Muscle layer of colon (tissue), 2 donors: ENCODE data around the gene SKOR1.
A peak's percentile ranks its signal among the peaks of the same experiment; 100 is the strongest.

ENCODE experiments used
- H3K27ac ChIP-seq: one replicate; pipeline ENCODE4 v1.7.0; 2013; ENCODE audit warnings: low read depth, mild to moderate bottlenecking, low read length, moderate library complexity
- H3K27me3 ChIP-seq, 2 donors: one replicate each; pipeline ENCODE4 v1.7.0; 2013; ENCODE audit warnings: low read length in 2 of 2, mild to moderate bottlenecking in 2 of 2; ENCODE audit not compliant: insufficient read depth in 2 of 2, control insufficient read depth in 1 of 2
- H3K36me3 ChIP-seq: one replicate; pipeline ENCODE4 v1.7.0; 2013; ENCODE audit warnings: mild to moderate bottlenecking, low read length; ENCODE audit not compliant: insufficient read depth
- H3K4me1 ChIP-seq: one replicate; pipeline ENCODE4 v1.7.0; 2013; ENCODE audit warnings: mild to moderate bottlenecking, low read length; ENCODE audit not compliant: insufficient read depth
- H3K4me3 ChIP-seq, 2 donors: one replicate each; pipeline ENCODE4 v1.7.0; 2013; ENCODE audit warnings: low read length in 2 of 2, low read depth in 1 of 2, mild to moderate bottlenecking in 1 of 2, moderate library complexity in 1 of 2
- H3K9ac ChIP-seq: one replicate; pipeline ENCODE4 v1.7.0; 2013; ENCODE audit warnings: low read length
- H3K9me3 ChIP-seq: one replicate; pipeline ENCODE4 v1.7.0; 2013; ENCODE audit warnings: mild to moderate bottlenecking, low read length
- donor health status: abdominal sarcoma.
- donor health status: Adenocarcinoma of cecum.

SKOR1 gene

DNA sequence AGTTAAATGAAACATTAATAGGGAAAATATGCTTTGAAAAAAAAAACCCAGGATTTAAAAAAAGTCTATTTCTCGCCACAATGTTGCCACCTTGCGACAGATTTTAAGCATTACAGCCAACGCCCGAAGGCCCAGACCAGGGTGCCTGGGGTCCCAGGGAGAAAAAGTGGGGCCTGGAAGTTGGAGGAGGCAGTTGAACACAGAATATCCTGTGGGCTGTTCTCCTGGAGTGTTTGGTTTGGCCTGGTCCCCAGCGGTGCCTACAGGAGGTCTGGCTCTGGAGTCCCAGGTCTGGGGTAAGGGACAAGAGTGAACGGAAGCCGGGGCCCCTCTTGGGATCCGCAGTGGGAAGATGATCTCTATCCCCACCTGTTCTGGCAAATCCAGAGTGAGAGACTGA, 11.2 kb downstream of the SKOR1 start:
- no peak overlapping the region for H3K4me3 ChIP-seq
- no peaks in the 10 kb centered on the region for H3K9me3 ChIP-seq
- H3K4me1 ChIP-seq, result peaks cover 44% of the 10 kb centered on the region
- no peak overlapping the region for H3K27ac ChIP-seq
- no peak overlapping the region for H3K9ac ChIP-seq
- H3K27me3 ChIP-seq, result peaks cover 37 to 47% of the 10 kb centered on the region in 2 donors
- no peaks in the 10 kb centered on the region for H3K36me3 ChIP-seq

DNA sequence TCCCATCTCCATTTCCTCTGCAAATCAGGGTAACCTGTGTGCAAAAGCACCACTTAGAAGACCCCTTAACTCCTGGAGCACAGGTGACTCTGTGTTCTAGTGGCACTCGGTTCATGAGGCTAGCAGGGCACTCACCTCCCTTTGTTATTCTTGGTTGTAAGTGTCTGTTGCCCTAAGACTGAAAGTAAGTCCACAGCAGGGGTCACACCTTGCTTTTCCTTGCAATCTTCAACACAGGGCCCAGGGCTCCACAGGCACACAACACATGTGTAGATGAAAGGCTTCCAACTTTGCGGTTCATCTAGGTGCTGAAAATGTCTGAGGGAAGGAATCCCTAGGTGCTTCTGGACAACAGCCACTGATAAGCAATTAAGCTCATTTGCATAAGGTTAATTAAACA, 11.6 kb downstream of the SKOR1 start:
- Histone ChIP-seq H3K4me1 (peaks cover 47% of the 10 kb centered on the region), H3K9me3 (no peaks in the 10 kb centered on the region)

DNA sequence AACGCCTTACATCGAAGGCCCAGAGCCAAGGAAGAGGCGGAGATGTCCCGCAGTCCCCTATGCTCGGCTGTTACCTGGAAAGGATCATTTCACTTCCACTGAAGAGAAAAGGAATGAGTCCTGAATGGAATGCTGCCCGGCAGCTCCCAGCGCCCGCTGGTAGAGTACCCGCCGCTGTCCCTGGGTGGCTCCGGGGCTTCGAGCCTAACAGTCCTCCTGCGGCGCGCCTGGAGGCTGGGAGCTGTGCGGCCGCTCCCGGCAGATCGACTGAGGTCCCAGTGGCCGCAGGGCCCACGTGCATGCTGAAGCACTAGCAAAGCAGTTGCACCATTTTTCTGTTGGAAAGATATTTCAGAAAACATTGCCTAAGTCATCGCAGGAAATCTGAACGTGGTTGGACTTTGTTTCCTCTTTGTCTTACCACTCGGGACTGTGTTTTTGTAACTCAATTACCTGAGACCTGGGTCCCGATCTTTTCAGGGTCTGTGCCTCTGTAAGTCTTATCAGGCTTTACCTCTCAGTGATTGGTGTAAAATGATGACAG, 13.6 kb downstream of the SKOR1 start:
- Histone ChIP-seq H3K27ac (no peak overlapping the region), H3K9me3 (no peaks in the 10 kb centered on the region), H3K9ac (peak overlapping the region; percentile 93), H3K4me3 (peak overlapping the region; percentile 9 to 86), H3K27me3 (peaks cover 16 to 24% of the 10 kb centered on the region in 2 donors), H3K36me3 (no peaks in the 10 kb centered on the region), H3K4me1 (peaks cover 48% of the 10 kb centered on the region)

More for the DNA sequence above, 11.6 kb downstream of the SKOR1 start:
- no peaks in the 10 kb centered on the region for H3K36me3 ChIP-seq
- H3K9ac ChIP-seq, result no peak overlapping the region
- no peak overlapping the region for H3K27ac ChIP-seq
- no peak overlapping the region for H3K4me3 ChIP-seq
- peaks cover 35 to 43% of the 10 kb centered on the region in 2 donors for H3K27me3 ChIP-seq

DNA sequence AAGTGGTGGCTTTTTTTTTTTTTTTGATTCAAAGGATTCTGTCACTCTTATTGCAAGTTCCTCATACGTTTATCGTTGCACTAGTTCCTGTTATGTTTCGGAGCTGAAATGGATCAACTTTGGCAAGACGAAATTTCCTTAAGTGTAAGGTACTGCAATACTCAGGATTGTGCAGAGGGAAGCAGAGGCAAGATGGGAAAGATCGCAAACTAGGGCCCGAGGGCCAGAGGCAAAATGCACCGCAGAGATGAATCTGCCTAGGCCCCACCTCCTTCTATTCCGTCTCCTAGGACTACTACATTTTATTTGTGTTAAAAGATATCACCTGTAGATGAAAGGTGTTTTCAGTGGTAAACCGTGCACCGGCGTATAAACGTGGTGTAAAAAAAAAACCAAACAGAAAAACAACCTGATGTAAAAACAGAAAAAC, 14.2 kb downstream of the SKOR1 start:
- Histone ChIP-seq H3K4me1 (peaks cover 50% of the 10 kb centered on the region), H3K27ac (peak overlapping the region; percentile 95), H3K9ac (peak overlapping the region; percentile 93), H3K4me3 (peak overlapping the region; percentile 84 to 86), H3K9me3 (no peaks in the 10 kb centered on the region), H3K27me3 (peaks cover 13 to 18% of the 10 kb centered on the region in 2 donors), H3K36me3 (no peaks in the 10 kb centered on the region)

DNA sequence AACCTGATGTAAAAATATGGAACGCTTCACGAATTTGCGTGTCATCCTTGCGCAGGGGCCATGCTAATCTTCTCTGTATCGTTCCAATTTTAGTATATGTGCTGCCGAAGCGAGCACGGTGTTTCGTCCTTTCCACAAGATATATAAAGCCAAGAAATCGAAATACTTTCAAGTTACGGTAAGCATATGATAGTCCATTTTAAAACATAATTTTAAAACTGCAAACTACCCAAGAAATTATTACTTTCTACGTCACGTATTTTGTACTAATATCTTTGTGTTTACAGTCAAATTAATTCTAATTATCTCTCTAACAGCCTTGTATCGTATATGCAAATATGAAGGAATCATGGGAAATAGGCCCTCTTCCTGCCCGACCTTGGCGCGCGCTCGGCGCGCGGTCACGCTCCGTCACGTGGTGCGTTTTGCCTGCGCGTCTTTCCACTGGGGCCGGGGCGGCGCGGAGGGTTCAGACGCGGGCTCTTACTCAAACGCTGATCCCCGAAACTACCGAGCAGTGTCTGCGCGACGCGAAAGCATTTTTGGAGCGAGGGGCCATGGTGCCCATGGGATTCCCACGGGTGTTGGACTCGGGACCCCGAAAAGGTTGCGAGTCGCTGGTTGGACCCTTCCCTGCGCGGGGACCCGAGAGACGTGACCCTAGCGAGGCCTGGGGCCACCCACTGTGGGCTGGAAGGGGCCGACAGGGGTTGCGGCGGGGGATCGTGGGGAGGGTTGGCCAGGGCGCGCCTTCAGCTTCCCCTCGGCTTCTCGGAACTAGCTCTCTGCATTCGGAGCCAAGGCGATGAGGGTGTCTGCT, 14.8 kb downstream of the SKOR1 start, which contains the start of gene RNU6-1:
TSS of gene RNU6-1 (minus strand) at position 117 of the 820 bp plus-strand sequence.
- H3K36me3 ChIP-seq, result no peaks in the 10 kb centered on the region
- H3K9ac ChIP-seq, result peak within 1 kb of the TSS; percentile 93
- H3K4me3 ChIP-seq, result peak within 1 kb of the TSS; percentile 84 to 86
- peak within 1 kb of the TSS; percentile 95 for H3K27ac ChIP-seq
- H3K27me3 ChIP-seq, result peaks cover 11 to 12% of the 10 kb centered on the region in 2 donors
- peaks cover 50% of the 10 kb centered on the region for H3K4me1 ChIP-seq
- no peaks in the 10 kb centered on the region for H3K9me3 ChIP-seq

DNA sequence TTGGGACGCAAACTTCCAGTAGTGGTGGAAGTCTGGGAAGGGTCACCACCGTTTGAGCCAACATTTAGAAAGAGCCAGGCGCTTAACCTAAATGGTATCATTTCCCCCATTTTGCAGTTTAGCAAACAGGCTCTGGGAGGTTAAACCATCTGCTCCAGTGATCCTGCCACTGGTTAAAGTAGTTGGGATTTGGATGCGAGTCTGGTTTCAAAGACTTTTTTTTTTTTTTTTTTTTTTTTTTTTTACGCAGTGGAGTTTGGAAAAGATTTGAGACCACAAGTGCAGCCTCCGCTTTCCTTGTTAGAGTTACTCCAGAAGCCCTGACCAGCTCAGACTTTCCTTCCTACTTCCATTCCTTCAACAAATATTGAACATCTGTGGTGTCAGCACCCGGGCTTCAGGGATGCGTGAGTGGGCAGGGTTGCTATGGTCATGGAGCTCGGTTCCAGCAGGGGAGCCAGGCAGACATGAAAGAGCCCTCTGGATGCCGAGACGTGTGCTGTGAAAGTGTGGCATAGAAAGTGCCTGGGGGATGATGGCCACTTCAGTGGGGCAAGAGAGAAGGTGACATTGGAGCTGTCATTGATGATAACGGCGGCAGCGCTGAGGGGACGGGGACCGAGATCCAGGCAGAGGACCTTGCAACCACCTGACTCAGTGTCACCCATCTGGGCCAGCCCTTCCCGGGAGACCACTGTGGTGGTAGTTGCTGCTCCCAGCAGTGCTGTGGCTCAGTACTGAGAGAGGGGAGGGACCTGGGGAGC, 15.6 kb downstream of the SKOR1 start:
- peak overlapping the region; percentile 93 for H3K9ac ChIP-seq
- peaks cover 45% of the 10 kb centered on the region for H3K4me1 ChIP-seq
- H3K9me3 ChIP-seq, result no peaks in the 10 kb centered on the region
- H3K4me3 ChIP-seq, result peak overlapping the region; percentile 84 to 86
- peaks cover 3 to 4% of the 10 kb centered on the region in 2 donors for H3K27me3 ChIP-seq
- H3K36me3 ChIP-seq, result no peaks in the 10 kb centered on the region
- H3K27ac ChIP-seq, result peak overlapping the region; percentile 95

DNA sequence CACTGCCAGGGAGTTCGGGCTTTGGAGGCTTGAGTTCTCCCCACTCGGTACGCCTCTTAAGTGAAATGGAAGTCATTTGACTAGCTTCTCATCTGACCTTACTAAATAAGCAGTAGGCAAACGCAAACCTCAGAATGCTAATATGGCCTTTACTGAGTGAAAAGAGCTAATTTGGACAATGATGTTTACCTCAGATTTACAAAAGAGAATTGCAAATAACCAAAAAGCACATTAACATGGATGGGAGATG, 16.1 kb downstream of the SKOR1 start:
- Histone ChIP-seq H3K27ac (peak overlapping the region; percentile 95), H3K9me3 (no peaks in the 10 kb centered on the region), H3K4me3 (peak overlapping the region; percentile 84 to 86), H3K36me3 (no peaks in the 10 kb centered on the region), H3K4me1 (peaks cover 42% of the 10 kb centered on the region), H3K27me3 (no peaks in the 10 kb centered on the region), H3K9ac (no peak overlapping the region)

DNA sequence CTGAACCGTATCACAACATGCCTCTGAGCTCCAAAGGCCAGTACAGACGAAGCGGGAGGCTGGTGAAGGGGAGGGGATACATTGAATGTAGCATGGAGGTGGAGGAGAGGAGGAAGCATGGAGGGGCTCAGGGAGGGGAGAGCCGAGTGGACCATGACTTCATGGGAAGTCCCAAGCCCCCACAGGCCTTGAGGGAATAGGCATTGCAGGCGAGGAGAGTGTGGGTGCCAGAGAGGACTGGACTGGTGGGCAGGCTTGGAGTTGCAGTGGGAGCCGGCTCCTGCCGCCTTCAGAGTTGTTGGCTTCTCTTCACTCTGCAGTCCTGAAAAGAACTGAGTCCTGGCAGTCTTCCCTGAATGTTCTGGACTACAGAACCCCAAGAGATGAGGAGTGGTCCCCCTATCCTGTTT, 17.8 kb downstream of the SKOR1 start:
- Histone ChIP-seq H3K36me3 (no peaks in the 10 kb centered on the region), H3K4me1 (peaks cover 48% of the 10 kb centered on the region), H3K27me3 (no peaks in the 10 kb centered on the region), H3K4me3 (no peak overlapping the region), H3K9ac (no peak overlapping the region), H3K27ac (peak overlapping the region; percentile 30), H3K9me3 (no peaks in the 10 kb centered on the region)

DNA sequence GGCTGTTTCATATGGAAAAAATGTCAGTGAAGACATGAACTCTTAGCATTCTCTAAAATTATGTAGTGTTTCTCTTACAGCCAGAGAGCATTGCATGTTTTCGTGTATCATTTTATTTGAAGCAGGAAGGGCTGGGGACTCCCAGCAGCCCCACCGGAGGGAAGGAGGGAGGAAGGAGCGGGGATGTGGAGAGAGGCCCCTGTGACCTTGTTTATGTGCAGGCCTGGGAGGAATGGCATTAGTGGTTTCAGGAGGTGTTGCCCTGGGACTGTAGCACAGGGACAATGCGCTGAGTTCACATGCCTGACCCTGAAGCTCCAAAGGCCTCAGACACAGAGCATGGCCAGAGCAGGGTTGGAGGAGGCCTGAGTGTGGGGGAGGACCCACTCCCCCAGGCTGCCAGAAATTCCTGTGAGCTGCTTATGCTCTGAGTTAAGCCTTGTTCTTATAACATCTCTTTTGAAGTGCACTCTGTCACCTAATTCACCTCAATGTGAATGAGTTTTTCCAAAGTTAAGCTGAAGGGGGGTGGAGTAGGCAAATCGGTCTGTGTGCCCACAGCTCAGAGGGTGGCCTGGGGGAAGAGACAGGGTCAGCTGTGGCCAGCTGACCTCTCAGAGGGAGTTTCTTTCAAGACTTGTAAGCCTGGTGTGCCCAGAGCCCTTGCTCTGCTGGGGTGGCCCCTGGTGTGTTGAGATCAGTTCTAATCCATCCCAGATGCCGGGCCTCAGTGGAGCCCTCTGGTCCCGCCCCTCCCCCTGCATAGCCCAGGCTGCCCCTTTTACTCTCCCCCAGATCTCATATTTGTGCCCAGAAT, 18.5 kb downstream of the SKOR1 start:
- Histone ChIP-seq H3K36me3 (no peaks in the 10 kb centered on the region), H3K4me1 (peaks cover 46% of the 10 kb centered on the region), H3K4me3 (no peak overlapping the region), H3K9me3 (no peaks in the 10 kb centered on the region), H3K27me3 (no peaks in the 10 kb centered on the region), H3K27ac (peak overlapping the region; percentile 30), H3K9ac (no peak overlapping the region)

DNA sequence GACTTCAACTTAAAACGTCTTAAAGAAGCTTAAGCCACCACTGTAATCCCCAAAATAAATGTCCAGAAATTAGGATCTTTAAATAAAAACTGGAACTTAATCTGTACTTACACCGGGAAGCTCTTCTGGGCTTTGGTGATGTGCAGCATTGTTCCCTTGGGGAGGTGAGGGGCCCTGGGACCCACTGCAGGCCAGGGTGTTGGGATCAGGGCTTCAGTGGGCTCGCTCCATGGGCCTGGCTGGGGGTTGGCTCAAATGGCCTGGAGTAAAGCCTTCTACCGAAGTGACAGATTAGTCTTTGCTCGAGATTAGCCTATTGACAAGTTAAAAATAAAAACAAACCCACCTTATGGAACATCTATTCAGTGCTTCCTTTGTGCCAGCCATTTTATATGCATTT, 20.7 kb downstream of the SKOR1 start:
- Histone ChIP-seq H3K9ac (no peak overlapping the region), H3K9me3 (no peaks in the 10 kb centered on the region), H3K4me3 (no peak overlapping the region), H3K27me3 (no peaks in the 10 kb centered on the region), H3K4me1 (peaks cover 36% of the 10 kb centered on the region), H3K36me3 (no peaks in the 10 kb centered on the region), H3K27ac (no peak overlapping the region)

DNA sequence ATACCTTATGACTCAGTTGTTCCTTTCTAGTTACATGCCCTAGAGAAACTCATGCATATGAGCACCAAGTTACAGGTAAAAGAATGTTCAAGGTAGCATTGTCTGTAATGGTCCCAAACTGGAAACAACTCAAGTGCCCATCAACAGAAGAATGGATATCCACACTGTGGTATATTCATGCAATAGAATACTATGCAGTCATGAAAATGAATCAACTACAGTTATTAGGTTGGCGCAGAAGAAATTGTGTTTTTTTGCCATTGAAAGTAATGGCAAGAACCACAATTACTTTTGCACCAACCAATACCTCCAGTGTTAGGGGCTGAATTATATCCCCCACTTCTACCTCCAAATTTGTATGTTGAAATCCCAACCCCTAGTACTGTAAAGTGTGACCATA, 24.2 kb downstream of the SKOR1 start:
- Histone ChIP-seq H3K9ac (no peak overlapping the region), H3K9me3 (no peaks in the 10 kb centered on the region), H3K36me3 (no peaks in the 10 kb centered on the region), H3K4me1 (peaks cover 9% of the 10 kb centered on the region), H3K27me3 (no peaks in the 10 kb centered on the region), H3K27ac (no peak overlapping the region), H3K4me3 (no peak overlapping the region)
